Aorta (tissue), 5 donors: Measurements from ENCODE around the gene XRCC4. TPM values are rescaled to one million over a fixed set of nuclear protein-coding genes. Genes with fewer than 3 reads are reported as not detected.

ENCODE experiments used
- ATAC-seq: fragments of 200-7000 bp; cut with Tn5 transposase; one replicate; pipeline ENCODE4 v1.9.1; 2022; ENCODE audit warnings: moderate library complexity; ENCODE audit not compliant: low FRiP score
- DNase-seq, 2 donors: peaks; one replicate each; pipeline ENCODE4 v3.0.0-alpha.2; 2020
- H3K27ac ChIP-seq, 2 donors: one replicate each; pipeline ENCODE4 v1.5.1; 2013; ENCODE audit warnings: low read length in 2 of 2, mild to moderate bottlenecking in 2 of 2, moderate library complexity in 2 of 2, control low read depth in 1 of 2, inconsistent platforms in 1 of 2, low read depth in 1 of 2
- H3K27me3 ChIP-seq, 2 donors: one replicate each; pipeline ENCODE4 v1.6.1; 2013; ENCODE audit warnings: control low read depth in 1 of 2, low read length in 1 of 2, mild to moderate bottlenecking in 1 of 2, moderate library complexity in 1 of 2; ENCODE audit not compliant: insufficient read depth in 2 of 2, control insufficient read depth in 1 of 2
- H3K36me3 ChIP-seq, 2 donors: one replicate each; pipeline ENCODE4 v1.6.1; 2013; ENCODE audit warnings: control low read depth in 1 of 2, low read length in 1 of 2, mild to moderate bottlenecking in 1 of 2; ENCODE audit not compliant: insufficient read depth in 2 of 2, control insufficient read depth in 1 of 2
- H3K4me1 ChIP-seq, 2 donors: one replicate each; pipeline ENCODE4 v1.6.1; 2013; ENCODE audit warnings: low read length in 2 of 2, control low read depth in 1 of 2, mild to moderate bottlenecking in 1 of 2, moderate library complexity in 1 of 2; ENCODE audit not compliant: insufficient read depth in 2 of 2, control insufficient read depth in 1 of 2
- H3K4me3 ChIP-seq, 2 donors: one replicate each; pipeline ENCODE4 v1.5.1; 2013; ENCODE audit warnings: low read length in 2 of 2, control low read depth in 1 of 2, mild to moderate bottlenecking in 1 of 2
- H3K9me3 ChIP-seq: one replicate; pipeline ENCODE4 v1.6.1; 2013; ENCODE audit warnings: mild to moderate bottlenecking, low read length; ENCODE audit not compliant: control insufficient read depth
- WGBS, 2 donors: extraction: QIAGEN DNeasy Blood & Tissue Kit; methylation state at CpG; one replicate each; pipeline ENCODE4 v1.1.7; 2013; 5-methylcytosine and 5-hydroxymethylcytosine counted together
- intact Hi-C, 2 donors: fragments of 100-400 bp; cut with DNase I; formaldehyde crosslinking; loops; one replicate each; pipeline versions ENCODE4 v1.14.2 to v1.15.0; 2022
- polyA plus RNA-seq, 2 donors: library from polyadenylated mRNA; stranded (reverse); fragments of 200-250 nt; gene quantifications; one replicate each; pipeline ENCODE4 v1.2.3, GENCODE V29; 2013
- total RNA-seq, 2 donors: library from RNA; stranded (reverse); fragmentation: NEBNext Ultra II Directional; extraction: Animal tissue kit (Norgen Biotek cat#: 25700); gene quantifications; one replicate each; pipeline ENCODE4 v1.2.1, GENCODE V29; 2021
- donor health status: healthy with polysubstance abuse.
- donor health status: Bipolar disorder and iron deficiency.
- donor health status: DM: no; HTN: no; CAD: no.
- donor health status: DM: no; HTN: no; CAD: no.
- donor health status: DM: yes; HTN: yes; CAD: no.

XRCC4 gene
- total and polyA plus RNA-seq, 4 donors = 9.9 to 19.0 (median 11.8) TPM

DNA sequence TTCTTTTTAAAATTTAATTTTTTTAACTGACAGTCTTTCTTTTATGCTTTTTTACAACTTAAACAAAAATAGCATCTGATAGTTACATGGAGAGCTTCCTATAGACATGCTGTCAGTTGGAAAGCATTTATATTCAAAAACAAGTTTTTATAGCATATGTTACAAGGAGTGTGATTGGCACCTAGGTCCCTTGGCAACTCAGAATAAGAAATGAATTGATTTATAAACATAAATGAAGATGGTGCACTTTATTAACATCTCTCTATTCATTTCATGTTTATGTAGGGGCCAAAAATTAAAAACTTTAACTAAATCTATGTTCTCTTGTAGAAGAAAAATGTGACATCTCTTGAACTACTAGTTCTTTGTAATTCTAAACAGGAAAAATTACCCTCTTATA lies 153.2 kb downstream of the XRCC4 start:
- no peaks in the 10 kb centered on the region for H3K27me3 ChIP-seq
- DNase-seq (no peak), ATAC-seq (no peak)
- no peaks in the 10 kb centered on the region for H3K36me3 ChIP-seq
- no peak overlapping the region for H3K4me3 ChIP-seq
- H3K27ac ChIP-seq = no peak overlapping the region
- H3K4me1 ChIP-seq = no peaks in the 10 kb centered on the region
- no peaks in the 10 kb centered on the region for H3K9me3 ChIP-seq
- intact Hi-C loops = no loop called here

DNA sequence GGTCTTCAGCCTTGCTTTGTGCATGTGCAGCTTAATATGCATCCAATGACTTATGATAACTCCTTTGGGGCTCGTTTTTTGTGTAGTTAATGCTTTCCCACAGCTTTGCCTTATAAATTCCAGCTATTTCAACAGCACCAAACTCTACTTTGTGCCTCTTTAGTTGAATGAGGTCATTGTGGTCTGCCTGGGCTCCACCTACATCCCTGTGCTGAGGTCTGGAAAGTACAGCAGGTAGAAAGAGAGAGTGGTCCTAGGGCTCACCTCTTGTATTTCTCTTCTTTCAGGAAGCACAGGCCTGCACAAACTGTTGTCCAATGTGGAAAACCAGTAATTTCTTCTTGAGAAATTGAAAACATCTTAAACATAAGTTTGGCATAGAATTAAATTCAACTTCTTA lies 167.2 kb downstream of the XRCC4 start:
- Histone ChIP-seq H3K27ac (no peak overlapping the region), H3K9me3 (no peaks in the 10 kb centered on the region), H3K27me3 (no peaks in the 10 kb centered on the region), H3K36me3 (no peaks in the 10 kb centered on the region), H3K4me3 (no peak overlapping the region), H3K4me1 (no peaks in the 10 kb centered on the region)
- ATAC-seq = no peak
- DNase-seq = no peak
- intact Hi-C loops = no loop called here
- WGBS, 2 donors = 59 to 83% methylated on average over 1 of the region's 1 CpG

DNA sequence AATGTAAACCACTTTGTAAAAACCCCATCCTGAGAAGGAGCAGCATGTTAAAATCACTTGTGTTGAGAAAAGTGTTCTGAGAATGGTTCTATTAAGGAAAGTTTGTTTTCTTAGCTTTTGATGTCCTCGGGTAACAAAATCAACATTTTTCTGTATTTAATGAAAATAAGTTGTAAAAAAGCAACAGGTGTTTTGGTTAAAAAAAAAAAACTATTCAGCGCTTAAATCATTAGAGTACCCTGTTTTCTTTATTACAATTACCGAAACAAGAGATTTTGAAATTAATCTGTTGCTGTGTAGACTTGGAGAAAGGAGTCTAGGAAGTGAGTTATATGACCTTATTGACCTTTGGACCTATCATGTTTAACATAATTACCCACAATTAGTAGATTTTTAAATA lies 167.7 kb downstream of the XRCC4 start:
- WGBS, 2 donors = 89 to 91% methylated on average over 3 of the region's 3 CpGs
- H3K4me3 ChIP-seq = no peak overlapping the region
- intact Hi-C loops = no loop called here
- H3K27me3 ChIP-seq = no peaks in the 10 kb centered on the region
- no peak overlapping the region for H3K27ac ChIP-seq
- H3K36me3 ChIP-seq = no peaks in the 10 kb centered on the region
- no peak for ATAC-seq
- no peaks in the 10 kb centered on the region for H3K4me1 ChIP-seq
- no peaks in the 10 kb centered on the region for H3K9me3 ChIP-seq
- no peak for DNase-seq

DNA sequence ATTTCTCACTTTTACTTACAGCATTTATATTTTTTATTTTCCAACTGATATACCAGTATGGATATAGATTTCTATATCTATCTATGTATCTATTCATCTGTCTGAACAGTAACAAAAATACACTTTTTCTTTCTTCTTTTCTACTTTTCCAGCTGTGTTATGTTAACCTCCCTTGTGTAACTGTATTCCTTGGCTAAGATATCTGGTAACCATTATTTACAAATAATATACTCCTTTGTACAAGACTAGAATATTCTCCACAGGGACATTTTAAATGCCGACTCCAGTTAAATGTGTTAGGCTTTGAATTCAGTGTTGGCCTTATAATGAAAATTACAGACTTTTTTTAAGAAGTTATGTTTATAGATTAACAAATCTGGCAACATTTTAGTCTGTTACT lies 168.7 kb downstream of the XRCC4 start:
- ATAC-seq (no peak), DNase-seq (no peak)
- no peaks in the 10 kb centered on the region for H3K4me1 ChIP-seq
- WGBS, 2 donors = 80 to 83% methylated on average over 1 of the region's 1 CpG
- H3K27ac ChIP-seq = no peak overlapping the region
- H3K27me3 ChIP-seq = no peaks in the 10 kb centered on the region
- H3K36me3 ChIP-seq = no peaks in the 10 kb centered on the region
- intact Hi-C loops = no loop called here
- no peaks in the 10 kb centered on the region for H3K9me3 ChIP-seq
- H3K4me3 ChIP-seq = no peak overlapping the region

DNA sequence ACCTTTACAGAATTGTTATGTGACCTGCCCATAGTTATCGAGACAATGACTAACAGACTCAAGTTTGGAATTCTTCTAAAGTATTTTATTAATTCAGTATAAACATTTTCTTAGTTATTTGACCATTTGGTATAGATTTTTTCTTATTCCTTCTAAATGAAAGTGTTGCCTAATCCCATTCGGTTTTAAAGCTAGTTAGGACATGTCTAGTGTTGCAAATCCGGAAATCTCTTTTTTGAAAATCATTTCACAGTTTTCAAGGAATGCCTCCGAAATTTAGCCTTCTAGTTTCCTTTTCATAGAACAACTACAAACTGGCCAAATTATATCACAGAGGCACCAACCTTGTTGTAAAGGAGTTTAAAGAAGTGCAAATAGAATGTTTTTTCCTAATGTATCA lies 171.8 kb downstream of the XRCC4 start:
- intact Hi-C loops = no loop called here
- H3K36me3 ChIP-seq = no peaks in the 10 kb centered on the region
- H3K4me3 ChIP-seq = no peak overlapping the region
- H3K9me3 ChIP-seq = no peaks in the 10 kb centered on the region
- DNase-seq (no peak), ATAC-seq (no peak)
- H3K27me3 ChIP-seq = no peaks in the 10 kb centered on the region
- 80 to 81% methylated on average over 4 of the region's 4 CpGs for WGBS, 2 donors
- no peaks in the 10 kb centered on the region for H3K4me1 ChIP-seq
- no peak overlapping the region for H3K27ac ChIP-seq

DNA sequence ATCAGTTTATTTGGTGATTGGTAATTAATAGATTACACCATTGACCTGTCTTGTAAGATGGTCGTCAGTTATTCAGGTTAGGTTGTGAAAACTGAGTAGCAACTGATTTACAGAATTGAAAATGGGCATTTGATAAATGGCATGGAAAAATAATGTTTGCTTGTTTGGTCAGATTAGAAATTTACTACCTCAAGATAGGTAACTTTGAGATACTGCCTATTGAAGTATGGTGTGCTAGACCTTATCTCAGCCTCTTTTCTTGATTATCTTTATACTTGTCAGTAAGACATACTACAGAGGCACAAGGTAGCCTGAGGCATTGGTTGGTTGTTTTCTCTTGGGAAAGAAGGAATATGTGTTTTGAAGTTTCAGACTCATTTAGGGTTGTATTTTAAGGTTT lies 174.5 kb downstream of the XRCC4 start:
- Histone ChIP-seq H3K9me3 (no peaks in the 10 kb centered on the region), H3K27ac (no peak overlapping the region), H3K36me3 (no peaks in the 10 kb centered on the region), H3K4me3 (no peak overlapping the region), H3K27me3 (no peaks in the 10 kb centered on the region), H3K4me1 (no peaks in the 10 kb centered on the region)
- ATAC-seq = no peak
- no peak for DNase-seq
- WGBS, 2 donors = 94 to 96% methylated on average over 1 of the region's 1 CpG
- intact Hi-C loops = no loop called here

DNA sequence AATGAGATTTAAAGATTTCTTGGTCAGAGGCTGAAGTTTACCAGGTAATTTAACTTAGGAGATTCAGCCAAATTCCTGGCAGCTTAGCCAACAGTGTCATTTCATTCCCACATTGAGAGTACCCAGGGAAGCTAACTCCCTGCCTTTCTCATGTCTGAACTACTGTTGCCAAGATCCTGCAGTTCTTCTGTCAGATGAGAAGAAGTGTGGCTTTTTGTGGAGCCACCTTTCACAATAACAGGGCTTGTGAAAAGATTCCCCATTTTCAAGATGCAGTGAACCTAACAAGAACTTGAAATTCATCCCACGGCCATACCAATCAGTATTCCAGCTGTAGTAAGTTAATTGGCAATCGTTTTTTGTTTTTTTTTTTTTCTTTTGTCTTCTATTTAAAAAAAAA lies 176.4 kb downstream of the XRCC4 start:
- ATAC-seq = no peak
- WGBS, 2 donors = 82 to 87% methylated on average over 2 of the region's 2 CpGs
- intact Hi-C loops = no loop called here
- Histone ChIP-seq H3K4me3 (no peak overlapping the region), H3K9me3 (no peaks in the 10 kb centered on the region), H3K4me1 (no peaks in the 10 kb centered on the region), H3K27me3 (no peaks in the 10 kb centered on the region), H3K27ac (no peak overlapping the region), H3K36me3 (no peaks in the 10 kb centered on the region)
- no peak for DNase-seq

DNA sequence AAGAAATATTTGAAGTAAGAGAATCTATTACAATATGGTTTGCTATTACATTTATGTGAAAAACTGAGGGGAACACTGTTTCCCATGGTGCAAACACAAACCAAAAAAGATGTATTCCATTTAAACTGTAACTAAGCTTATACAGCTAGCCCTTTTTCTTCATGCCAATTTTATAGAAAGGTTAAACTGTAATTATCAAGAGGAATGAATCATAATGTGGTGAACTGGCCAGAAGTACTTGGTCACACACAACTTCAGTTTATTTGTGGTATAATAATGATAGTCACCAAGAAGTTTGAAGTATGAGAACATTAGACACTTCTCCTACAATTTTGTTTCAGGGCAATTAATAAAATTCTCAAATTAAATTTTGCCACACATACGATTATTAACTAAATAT lies 177.9 kb downstream of the XRCC4 start:
- Histone ChIP-seq H3K36me3 (no peaks in the 10 kb centered on the region), H3K4me1 (no peaks in the 10 kb centered on the region), H3K4me3 (no peak overlapping the region), H3K9me3 (no peaks in the 10 kb centered on the region), H3K27ac (no peak overlapping the region), H3K27me3 (no peaks in the 10 kb centered on the region)
- WGBS, 2 donors = 49 to 51% methylated on average over 1 of the region's 1 CpG
- intact Hi-C loops = no loop called here
- DNase-seq (no peak), ATAC-seq (no peak)

DNA sequence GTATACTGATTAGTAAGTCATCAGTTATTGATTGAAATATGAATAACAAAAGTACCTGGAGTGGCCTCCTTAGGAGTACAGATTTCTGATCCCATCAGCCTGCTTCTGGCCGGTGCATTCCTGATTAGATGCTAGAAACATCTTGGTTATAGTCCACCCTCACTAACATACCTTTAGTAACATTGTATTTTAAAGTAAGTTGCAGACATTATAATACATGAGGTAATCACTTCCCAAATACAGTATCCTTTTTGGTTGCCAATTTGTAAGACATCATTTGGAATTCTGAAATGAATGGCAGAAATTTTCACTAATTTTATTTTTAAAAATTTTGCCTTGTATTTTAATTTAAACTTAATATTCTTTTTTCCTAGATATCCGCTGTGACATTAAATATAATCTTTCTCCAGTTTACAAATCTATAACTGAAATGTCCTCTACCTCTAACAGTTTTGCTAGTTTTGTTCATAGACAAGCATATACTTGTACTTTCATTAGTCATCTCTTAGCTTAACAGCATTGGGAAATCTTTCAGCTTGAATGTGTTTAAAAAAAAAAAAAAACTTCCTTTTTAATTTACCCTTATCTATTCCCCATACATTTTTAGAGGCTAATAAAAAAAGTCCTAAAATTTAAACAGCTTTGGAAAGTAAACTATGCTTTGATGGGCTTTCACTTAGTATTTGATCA lies 178.9 kb downstream of the XRCC4 start:
- no peak for ATAC-seq
- WGBS, 2 donors = 97 to 98% methylated on average over 2 of the region's 2 CpGs
- no peak for DNase-seq
- no peak overlapping the region for H3K4me3 ChIP-seq
- no peaks in the 10 kb centered on the region for H3K36me3 ChIP-seq
- no peaks in the 10 kb centered on the region for H3K4me1 ChIP-seq
- intact Hi-C loops = no loop called here
- no peak overlapping the region for H3K27ac ChIP-seq
- no peaks in the 10 kb centered on the region for H3K27me3 ChIP-seq
- no peaks in the 10 kb centered on the region for H3K9me3 ChIP-seq
